Activated CD4-positive, CD25-positive, alpha-beta regulatory T cell treated with anti-CD3 and anti-CD28 coated beads, Interleukin-2, amount 50 U/mL, for 72 hours (primary cell): Measurements from ENCODE around the gene FLRT3.

Source experiments
- DNase-seq: peaks from one replicate; pipeline ENCODE4 v3.0.0; 2021

The FLRT3 gene

GRCh38 chr20:14337400-14338171, at the start of gene FLRT3:
Gene FLRT3, minus strand, starts transcription at chr20:14337612. Its CDS starts 10,106 bp downstream, at chr20:14327506.
- DNase-seq: no peak

GRCh38 chr20:14386726-14387125, 49.3 kb upstream of the FLRT3 start:
- no peak for DNase-seq

- DNase-seq: no peak
Observed at GRCh38 chr20:14385176-14385740, 47.8 kb upstream of the FLRT3 start.

GRCh38 chr20:14384416-14385175, 47.2 kb upstream of the FLRT3 start:
- no peak for DNase-seq

GRCh38 chr20:14383335-14383734, 45.9 kb upstream of the FLRT3 start:
- DNase-seq: no peak

- no peak for DNase-seq
Observed at GRCh38 chr20:14378326-14378725, 40.9 kb upstream of the FLRT3 start.

- no peak for DNase-seq
Observed at GRCh38 chr20:14375416-14375985, 38.1 kb upstream of the FLRT3 start.

- no peak for DNase-seq
Observed at GRCh38 chr20:14374196-14374595, 36.8 kb upstream of the FLRT3 start.

GRCh38 chr20:14361509-14362345, 24.3 kb upstream of the FLRT3 start:
- no peak for DNase-seq

- no peak for DNase-seq
Observed at GRCh38 chr20:14360416-14360815, 23.0 kb upstream of the FLRT3 start.

- DNase-seq: no peak
Observed at GRCh38 chr20:14355791-14356190, 18.4 kb upstream of the FLRT3 start.

GRCh38 chr20:14344746-14345145, 7.3 kb upstream of the FLRT3 start:
- DNase-seq: no peak

- DNase-seq: no peak
Observed at GRCh38 chr20:14343491-14344065, 6.2 kb upstream of the FLRT3 start.

- DNase-seq: no peak
Observed at GRCh38 chr20:14342918-14343317, 5.5 kb upstream of the FLRT3 start.

GRCh38 chr20:14341801-14342200, 4.4 kb upstream of the FLRT3 start:
- no peak for DNase-seq

- no peak for DNase-seq
Observed at GRCh38 chr20:14336686-14337085, 726 bp downstream of the FLRT3 start.

GRCh38 chr20:14335052-14335451, 2.4 kb downstream of the FLRT3 start:
- DNase-seq: no peak

- DNase-seq: no peak
Observed at GRCh38 chr20:14334306-14334930, 3.0 kb downstream of the FLRT3 start.

- DNase-seq: no peak
Observed at GRCh38 chr20:14333721-14334120, 3.7 kb downstream of the FLRT3 start.

GRCh38 chr20:14332866-14333265, 4.5 kb downstream of the FLRT3 start:
- no peak for DNase-seq

GRCh38 chr20:14331646-14332045, 5.8 kb downstream of the FLRT3 start:
- DNase-seq: no peak

GRCh38 chr20:14319704-14320103, 17.7 kb downstream of the FLRT3 start:
- no peak for DNase-seq
